Heart left ventricle (tissue), 16 donors: ENCODE results near the gene HMCN2. TPM values are rescaled to one million over a fixed set of nuclear protein-coding genes. Genes with fewer than 3 reads are reported as not detected.

Experiments used
- ATAC-seq, 4 donors: fragments of 200-7000 bp; cut with Tn5 transposase; one replicate each; pipeline ENCODE4 v1.9.1; 2020 to 2022; ENCODE audit warnings: moderate library complexity in 4 of 4, mild to moderate bottlenecking in 3 of 4, moderate number of reproducible peaks in 1 of 4
- DNase-seq, 5 donors: peaks; one replicate each; pipeline ENCODE4 v3.0.0-alpha.2; 2020
- H3K27ac ChIP-seq, 12 donors: fragments of 200-600 bp; sonication (generic) in 4 of 12; one replicate each; pipeline versions ENCODE4 v1.5.0 to v1.8.0; 2016 to 2022; ENCODE audit warnings: mild to moderate bottlenecking in 2 of 12
- H3K27me3 ChIP-seq, 9 donors: fragments of 200-600 bp; sonication (generic) in 2 of 9; one replicate each; pipeline versions ENCODE4 v1.5.1 to v1.8.0; 2016 to 2022; ENCODE audit warnings: mild to moderate bottlenecking in 3 of 9
- H3K36me3 ChIP-seq, 9 donors: fragments of 200-600 bp; sonication (generic) in 2 of 9; one replicate each; pipeline versions ENCODE4 v1.5.0 to v1.8.0; 2018 to 2022; ENCODE audit warnings: mild to moderate bottlenecking in 2 of 9
- H3K4me1 ChIP-seq, 12 donors: fragments of 200-600 bp; sonication (generic) in 4 of 12; one replicate each; pipeline versions ENCODE4 v1.5.0 to v1.8.0; 2016 to 2022; ENCODE audit warnings: mild to moderate bottlenecking in 3 of 12
- H3K4me3 ChIP-seq, 12 donors: fragments of 200-600 bp; sonication (generic) in 4 of 12; one replicate each; pipeline versions ENCODE4 v1.5.0 to v1.8.0; 2017 to 2022; ENCODE audit warnings: mild to moderate bottlenecking in 9 of 12, moderate library complexity in 4 of 12
- H3K9me3 ChIP-seq, 12 donors: fragments of 200-600 bp; sonication (generic) in 4 of 12; one replicate each; pipeline versions ENCODE4 v1.5.0 to v1.8.0; 2016 to 2022; ENCODE audit warnings: mild to moderate bottlenecking in 1 of 12
- CTCF ChIP-seq, 12 donors: fragments of 200-600 bp; sonication (generic) in 4 of 12; IDR thresholded peaks; one replicate each; pipeline versions ENCODE4 v1.5.0 to v1.8.0; 2018 to 2022; ENCODE audit warnings: antibody characterized with exemption in 12 of 12, mild to moderate bottlenecking in 5 of 12
- POLR2A ChIP-seq, 2 donors: fragments of 450-650 bp; IDR thresholded peaks; one replicate each; pipeline ENCODE4 v1.6.1; 2017; ENCODE audit warnings: antibody characterized with exemption in 2 of 2, mild to moderate bottlenecking in 2 of 2, moderate library complexity in 2 of 2
- WGBS, 4 donors: extraction: QIAGEN DNeasy Blood & Tissue Kit in 2 of 4; methylation state at CpG; one replicate each; pipeline versions ENCODE4 v1.1.5 to v1.1.7; 2013 to 2018; 5-methylcytosine and 5-hydroxymethylcytosine counted together
- intact Hi-C, 10 donors: fragments of 100-400 bp; cut with DNase I; formaldehyde crosslinking; loops; one replicate each; pipeline versions ENCODE4 v1.11.1 to v1.14.2; 2022
- polyA plus RNA-seq, 2 donors: library from polyadenylated mRNA; stranded (reverse); fragments of 200-250 nt; gene quantifications; one replicate each; pipeline ENCODE4 v1.2.3, GENCODE V29; 2013
- total RNA-seq, 9 donors: library from RNA; depleted of rRNA in 2 of 9; stranded (reverse); fragments of >200 nt in 2 of 9; fragmentation: NEBNext Ultra II Directional in 3 of 9; extraction: Animal tissue kit (Norgen Biotek cat#: 25700) in 3 of 9; gene quantifications; one replicate each; pipeline versions ENCODE4 v1.1.0 to v1.2.4, GENCODE V29; 2016 to 2023
- donor health status: ischemic (EF 13 %, LVEDD 7.1; RV severe dilation, severe dysfunction).
- donor health status: healthy with polysubstance abuse.
- donor health status: DM: no; HTN: yes; CAD: no.
- donor health status: DM: no; HTN: no; CAD: no.
- donor health status: ischemic (EF 25% LVEDD 6.9; RV normal size, moderate dysfunction).
- donor health status: ischemic (EF 25% LVEDD 5.7; RV mildly dilated, moderate dysfunction).
- donor health status: healthy.
- donor health status: DM: yes; HTN: yes; CAD: no.
- donor health status: ischemic (EF 35%, LVEDD 5.7; RV mildly dilated, moderate dysfunction).
- donor health status: nonischemic (EF 11% LVEDD 7.7; RV severe dilation, severe dysfunction).
- donor health status: DM: yes; HTN: yes; CAD: no.
- donor health status: PGD.
- donor health status: ischemic (EF 29% LVEDD 5.4; RV normal size, mild dysfunction).
- donor health status: nonischemic (EF 23%, LVEDD 6.1; RV moderate dilation, normal function).

HMCN2 gene
- total and polyA plus RNA-seq, 11 donors = 2.3 to 10.4 (median 4.3) TPM

GRCh38 chr9:130239741-130240241 lies 25.8 kb upstream of the HMCN2 start:
- Histone ChIP-seq H3K36me3 (no peaks in the 10 kb centered on the region), H3K4me1 (peaks cover 0 to 16% (median 6%) of the 10 kb centered on the region in 12 donors), H3K27ac (peak overlapping the region in 1 of 12 donors; percentile 41), H3K4me3 (no peak overlapping the region), H3K27me3 (no peaks in the 10 kb centered on the region), H3K9me3 (no peaks in the 10 kb centered on the region)
- DNase-seq (no peak), ATAC-seq (no peak)
- TF ChIP-seq POLR2A (IDR thresholded peaks at IDR 0.05) (no peak), CTCF (IDR thresholded peaks at IDR 0.05) (no peak)
- WGBS, 4 donors = 65 to 79% (median 68%) methylated on average over 8 to 9 of the region's 9 CpGs
- intact Hi-C loops = loop anchor here in 9 of 10 donors (5.0 to 10.0 kb wide), 4 partner anchors 103 to 357 kb away; no protein-coding TSS in a partner anchor

GRCh38 chr9:130240410-130241197 lies 25.0 kb upstream of the HMCN2 start:
- 70 to 74% (median 72%) methylated on average over 5 of the region's 5 CpGs for WGBS, 4 donors

DNA sequence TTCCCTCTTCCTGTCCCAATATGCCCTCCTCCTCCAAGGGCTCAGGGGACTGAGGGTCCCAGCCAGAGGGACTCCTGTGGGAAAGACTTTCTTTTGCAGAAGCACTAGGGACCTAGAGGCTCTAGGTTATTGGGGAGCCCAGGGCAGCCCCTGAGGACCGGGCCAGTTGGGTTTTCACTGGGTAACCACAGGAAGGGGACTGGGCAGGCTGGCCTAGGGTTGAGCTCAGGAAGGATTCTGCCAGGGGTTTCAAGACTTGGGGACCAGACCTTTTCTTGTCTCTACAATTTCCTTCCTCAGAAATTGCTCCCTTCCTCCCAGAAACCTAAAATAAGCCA lies 24.4 kb upstream of the HMCN2 start:
- H3K4me1 ChIP-seq = peaks cover 0 to 11% (median 5%) of the 10 kb centered on the region in 12 donors
- no peaks in the 10 kb centered on the region for H3K36me3 ChIP-seq
- ATAC-seq (no peak), DNase-seq (no peak)
- no peaks in the 10 kb centered on the region for H3K9me3 ChIP-seq
- 93 to 100% (median 94%) methylated on average over 1 of the region's 1 CpG; no CpG with 5 or more reads in 1 of the 4 donors for WGBS, 4 donors
- no peak overlapping the region for H3K4me3 ChIP-seq
- H3K27ac ChIP-seq = peak overlapping the region in 1 of 12 donors; percentile 16
- intact Hi-C loops = loop anchor here in 2 of 10 donors (5.0 kb wide), 2 partner anchors 101 to 359 kb away; no protein-coding TSS in a partner anchor
- TF ChIP-seq POLR2A (IDR thresholded peaks at IDR 0.05) = no peak
- H3K27me3 ChIP-seq = no peaks in the 10 kb centered on the region

More at GRCh38 chr9:130240410-130241197, 25.0 kb upstream of the HMCN2 start:
- DNase-seq = peak in 4 of 5 donors; percentile 49 to 74 (median 56)
- H3K4me3 ChIP-seq = no peak overlapping the region
- TF ChIP-seq POLR2A (IDR thresholded peaks at IDR 0.05) = no peak
- no peak for TF ChIP-seq CTCF (IDR thresholded peaks at IDR 0.05)
- H3K27me3 ChIP-seq = no peaks in the 10 kb centered on the region
- no peaks in the 10 kb centered on the region for H3K9me3 ChIP-seq
- H3K36me3 ChIP-seq = no peaks in the 10 kb centered on the region
- H3K4me1 ChIP-seq = peaks cover 0 to 16% (median 6%) of the 10 kb centered on the region in 12 donors
- peak overlapping the region in 1 of 12 donors; percentile 41 for H3K27ac ChIP-seq
- ATAC-seq = peak; percentile 30 to 82 (median 78)
- intact Hi-C loops = loop anchor here in 2 of 10 donors (5.0 kb wide), 2 partner anchors 102 to 358 kb away; no protein-coding TSS in a partner anchor

GRCh38 chr9:130242270-130243014 lies 23.1 kb upstream of the HMCN2 start:
- ATAC-seq = peak in 2 of 4 donors; percentile 4 to 5
- TF ChIP-seq CTCF (IDR thresholded peaks at IDR 0.05) (no peak), POLR2A (IDR thresholded peaks at IDR 0.05) (no peak)
- Histone ChIP-seq H3K4me3 (no peak overlapping the region), H3K4me1 (peaks cover 0 to 9% (median 3%) of the 10 kb centered on the region in 12 donors), H3K27ac (no peak overlapping the region), H3K9me3 (no peaks in the 10 kb centered on the region), H3K36me3 (no peaks in the 10 kb centered on the region), H3K27me3 (no peaks in the 10 kb centered on the region)
- no peak for DNase-seq
- intact Hi-C loops = loop anchor here in 2 of 10 donors (5.0 kb wide), 2 partner anchors 100 to 360 kb away; no protein-coding TSS in a partner anchor
- 82 to 88% (median 84%) methylated on average over 7 to 11 of the region's 11 CpGs for WGBS, 4 donors
